ENCODE data around the gene MARCHF9. TPM values are rescaled to one million over a fixed set of nuclear protein-coding genes. Genes with fewer than 3 reads are reported as not detected.

The MARCHF9 gene
- total RNA-seq, 1 experiment from 2014 or later = 21.8 TPM

GRCh38 chr12:57782608-57783465, 27.9 kb downstream of the MARCHF9 start, which contains the start of gene TSFM (continued):
- TF ChIP-seq RAD21 (IDR thresholded peaks at IDR 0.05; ENCODE audit: low read depth) = peak; percentile 47
- TF ChIP-seq CEBPB (IDR thresholded peaks at IDR 0.05; ENCODE audit: low read depth) = peak; percentile 88
- peak; percentile 79 for TF ChIP-seq POLR2A (IDR thresholded peaks at IDR 0.05; ENCODE audit: borderline replicate concordance, extremely low read depth, insufficient read depth, insufficient read length)
- TF ChIP-seq POLR2AphosphoS5 (IDR thresholded peaks at IDR 0.05; ENCODE audit: low read depth, low read length) = peak; percentile 94
- TF ChIP-seq FOSL1 (IDR thresholded peaks at IDR 0.05; ENCODE audit: low read depth) = no peak
- TF ChIP-seq SRF (IDR thresholded peaks at IDR 0.05; ENCODE audit: low read depth) = peak; percentile 90
- TF ChIP-seq SP1 (IDR thresholded peaks at IDR 0.05; ENCODE audit: low read depth) = peak; percentile 92

GRCh38 chr12:57783466-57783801, 28.5 kb downstream of the MARCHF9 start:
- H3K36me3 ChIP-seq (ENCODE audit: control insufficient read depth in 1 of 2, insufficient read depth in 2 of 2, low read length in 2 of 2) = peaks cover 20 to 28% of the 10 kb centered on the region in 2 experiments; a peak in 3 of 4 replicates
- peaks cover 6 to 10% of the 10 kb centered on the region in 2 experiments for H3K4me1 ChIP-seq (ENCODE audit: control insufficient read depth in 1 of 2, insufficient read depth in 2 of 2, low read length in 2 of 2)
- H3K79me2 ChIP-seq (ENCODE audit: insufficient read depth, low read length) = peaks cover 47% of the 10 kb centered on the region
- H3K27me3 ChIP-seq (ENCODE audit: insufficient read depth, low read length) = no peaks in the 10 kb centered on the region
- intact Hi-C loops (cut with micrococcal nuclease) = no loop called here
- RAD21 ChIA-PET (ENCODE audit: low non-redundant PET in 1 of 2, low total read pairs in 2 of 2, uncharacterized antibody in 2 of 2, unreplicated experiment in 2 of 2) = no interaction called here
- H3K9ac ChIP-seq (ENCODE audit: low read length) = peak overlapping the region; percentile 91
- no peak for ATAC-seq
- H3K9me3 ChIP-seq (ENCODE audit: control insufficient read depth in 1 of 2, insufficient read depth in 1 of 2, low read depth in 1 of 2, low read length in 2 of 2) = no peaks in the 10 kb centered on the region
- H4K20me1 ChIP-seq (ENCODE audit: insufficient read depth) = no peaks in the 10 kb centered on the region
- peak overlapping the region; percentile 74 for H3K4me2 ChIP-seq (ENCODE audit: low read length)
- POLR2A ChIA-PET = interaction anchor here (0.7 to 1.2 kb wide), 3 partner anchors 11 to 30 kb away, joined by 3 to 6 read pairs (median 3); partner anchors contain the start of genes EEF1AKMT3 and METTL1
- no peak for DNase-seq (ENCODE audit: low read depth, low spot score)
- no TSS peak for BruUV-seq (replicated peaks)
- H3K4me3 ChIP-seq (replicated peaks in 1 of 2; ENCODE audit: low read depth in 1 of 2, low read length in 2 of 2) = peak overlapping the region; percentile 98 to 100
- CTCF ChIA-PET = interaction anchor here (0.9 to 1.1 kb wide), 3 partner anchors 11 to 19 kb away, joined by 3 to 5 read pairs (median 3); partner anchors contain the start of genes EEF1AKMT3 and METTL1
- TF ChIP-seq FOSL1 (IDR thresholded peaks at IDR 0.05; ENCODE audit: low read depth) (no peak), ZBTB33 (IDR thresholded peaks at IDR 0.05; ENCODE audit: extremely low read depth, insufficient replicate concordance, low read length) (no peak), EZH2phosphoT487 (IDR thresholded peaks at IDR 0.05; ENCODE audit: borderline replicate concordance) (no peak)
- H3K27ac ChIP-seq (ENCODE audit: low read depth, low read length) = no peak overlapping the region
- no peak overlapping the region for H2AFZ ChIP-seq (ENCODE audit: low read depth, low read length, poor library complexity, severe bottlenecking)
- no peaks in the 10 kb centered on the region for H3K9me2 ChIP-seq (ENCODE audit: insufficient read depth)

Data from HCT116 (cell line).